UCSD-AML1 (cell line): ENCODE measurements around the gene TFE3.
"Not testable (repeated sequence)": the region's sequence is repeated elsewhere in the genome, so short reads cannot be mapped to it uniquely, and the experiment has no call there.

ENCODE experiments used
- DNase-seq: peaks from one replicate; lab custom pipeline; 2025; ENCODE audit not compliant: unreplicated experiment; lab: John Stamatoyannopoulos, UW

TFE3 gene

DNA sequence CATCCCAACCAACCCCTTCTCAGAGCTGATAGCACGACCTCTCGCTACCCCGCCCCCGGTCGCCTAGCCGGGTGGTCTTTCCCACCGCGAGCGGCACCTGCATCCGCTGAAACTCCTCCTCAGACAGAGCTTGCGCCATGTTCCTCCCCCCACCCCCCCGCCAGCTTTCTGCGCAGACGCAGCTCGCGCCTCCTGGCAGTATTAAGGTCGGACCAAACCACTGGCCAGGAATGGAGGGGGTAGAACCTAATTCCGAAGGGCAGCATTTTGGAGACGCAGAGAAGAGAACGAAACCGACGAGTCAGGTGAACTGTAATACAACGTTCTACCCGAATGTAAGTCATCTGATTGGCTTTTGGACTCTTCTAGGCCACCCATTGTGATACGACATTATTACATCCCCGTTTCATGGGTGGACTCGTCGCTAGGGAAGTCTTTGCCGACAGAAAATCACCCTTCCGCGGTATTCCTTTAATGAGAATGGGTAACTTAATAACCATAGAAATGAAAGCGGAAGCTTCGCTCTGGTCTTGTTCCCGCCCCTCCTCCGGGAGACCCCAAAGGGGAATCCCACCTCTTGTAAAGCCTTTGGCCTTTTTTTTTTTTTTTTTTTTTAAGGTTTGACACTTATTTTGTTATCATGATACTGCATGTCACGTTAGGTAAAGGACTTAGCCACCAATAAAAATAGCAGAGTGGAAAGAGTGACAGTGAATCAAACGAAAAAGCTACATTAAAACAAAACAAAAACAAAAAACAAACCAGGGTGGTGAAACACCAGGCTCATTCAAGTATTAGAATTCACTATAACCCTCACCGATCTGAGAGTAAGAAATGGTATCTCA is 40.8 kb downstream of the TFE3 start, which contains the start of gene GRIPAP1:
GRIPAP1 (minus strand) TSS at position 174 of the 845 bp plus-strand sequence; CDS start at position 139, 35 bp downstream.
- DNase-seq: peak; percentile 74

DNA sequence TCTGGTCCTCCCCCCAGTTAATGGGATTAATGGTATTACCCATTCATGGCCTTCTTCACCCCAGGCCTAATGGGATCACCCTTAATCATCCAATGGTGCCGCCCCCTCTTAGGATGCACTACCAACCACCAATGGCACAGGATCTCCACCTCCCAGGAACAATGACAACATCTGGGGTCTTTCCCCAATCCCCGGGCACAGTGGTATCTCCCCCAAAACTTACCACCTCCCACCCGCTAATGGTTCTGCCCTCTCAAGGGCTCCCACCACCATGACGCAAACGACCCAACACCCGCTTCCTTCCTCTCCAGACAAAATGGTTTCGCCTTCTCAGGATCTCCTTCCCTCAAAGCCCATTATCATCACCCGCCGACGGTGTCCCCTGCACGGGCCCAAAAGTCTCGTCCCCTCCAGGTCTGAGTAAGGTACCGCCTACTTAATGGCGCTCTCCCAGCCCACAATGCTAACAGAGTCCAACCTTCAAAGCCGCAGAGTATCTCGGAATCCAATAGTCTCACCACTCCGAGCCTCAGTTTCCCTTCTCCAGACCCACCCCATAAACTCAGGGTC is 41.6 kb downstream of the TFE3 start:
- peak; percentile 60 for DNase-seq

DNA sequence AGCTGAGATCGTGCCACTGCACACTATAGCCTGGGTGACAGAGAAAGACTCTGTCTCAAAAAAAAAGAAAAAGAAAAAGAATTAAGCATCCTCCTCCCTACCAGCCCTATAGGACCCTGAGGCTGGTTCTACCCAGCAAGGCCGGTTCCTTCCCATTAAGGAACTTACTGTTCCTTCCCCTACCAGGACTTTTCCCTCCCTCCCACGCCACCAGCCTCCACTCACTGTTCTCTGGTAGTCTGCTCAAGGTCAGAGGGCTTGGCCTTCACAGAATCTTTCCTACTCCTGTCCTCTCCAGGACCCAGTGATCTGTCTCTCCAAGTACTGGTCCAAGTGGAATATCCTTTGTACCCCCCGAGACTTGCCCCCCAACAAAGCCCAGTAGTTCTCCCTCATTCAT is 42.5 kb downstream of the TFE3 start:
- DNase-seq: no peak

DNA sequence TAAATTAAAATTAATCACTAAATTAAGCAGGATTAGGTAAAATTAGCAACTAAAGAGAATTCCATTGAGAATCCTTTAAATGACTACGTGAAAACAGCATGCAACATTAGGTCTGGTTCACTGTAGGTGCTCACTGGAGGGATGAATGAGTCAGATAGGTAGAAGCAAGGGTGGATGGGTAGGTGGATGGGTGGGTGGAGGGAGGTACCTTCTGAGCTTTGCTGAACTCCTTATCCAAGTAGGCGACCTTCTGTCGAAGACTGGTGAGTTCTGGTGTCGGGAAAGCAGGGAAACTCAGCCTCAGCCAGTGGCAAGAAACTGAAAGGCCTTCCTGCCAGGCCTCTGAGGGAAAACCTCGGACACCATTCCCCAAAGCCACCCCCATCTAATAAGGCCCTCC is 44.1 kb downstream of the TFE3 start:
- no peak for DNase-seq

DNA sequence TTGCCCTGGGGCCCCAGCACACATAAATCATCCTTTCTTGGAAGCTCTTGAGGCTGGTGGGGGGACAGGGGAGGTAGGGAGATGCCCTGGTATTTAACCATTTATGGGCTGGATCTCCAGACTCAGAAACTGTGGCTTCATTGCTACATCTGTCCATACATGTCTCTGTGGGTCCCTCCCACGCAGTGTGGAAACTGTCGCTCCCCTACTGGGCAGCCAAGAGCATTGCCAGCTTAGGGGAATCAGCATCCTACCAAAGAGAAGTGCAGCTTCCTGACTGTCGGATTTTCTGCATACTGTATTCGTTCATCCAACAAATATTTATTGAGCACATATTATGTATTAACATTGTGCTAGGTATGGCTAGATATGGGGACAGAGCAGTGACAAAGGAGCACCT is 44.8 kb downstream of the TFE3 start:
- no peak for DNase-seq

DNA sequence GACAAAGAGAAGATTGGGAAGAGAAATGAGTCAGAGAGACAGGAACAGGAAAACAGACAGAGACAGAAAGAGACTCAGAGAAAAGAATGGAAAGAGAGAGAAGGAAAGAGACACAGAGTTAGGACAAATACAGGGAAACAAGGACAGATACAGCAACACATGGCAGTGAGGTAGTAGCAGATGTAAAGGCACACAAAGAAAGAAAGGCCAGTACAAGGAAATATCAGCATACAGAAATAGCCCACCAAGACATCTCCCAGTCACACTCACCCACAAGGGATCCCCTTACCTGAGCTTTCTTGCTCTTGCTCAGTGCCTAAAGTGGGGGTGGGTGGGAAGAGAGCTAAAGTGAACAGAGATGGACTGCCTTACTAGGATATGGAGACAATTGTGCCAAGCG is 45.3 kb downstream of the TFE3 start:
- DNase-seq: no peak

DNA sequence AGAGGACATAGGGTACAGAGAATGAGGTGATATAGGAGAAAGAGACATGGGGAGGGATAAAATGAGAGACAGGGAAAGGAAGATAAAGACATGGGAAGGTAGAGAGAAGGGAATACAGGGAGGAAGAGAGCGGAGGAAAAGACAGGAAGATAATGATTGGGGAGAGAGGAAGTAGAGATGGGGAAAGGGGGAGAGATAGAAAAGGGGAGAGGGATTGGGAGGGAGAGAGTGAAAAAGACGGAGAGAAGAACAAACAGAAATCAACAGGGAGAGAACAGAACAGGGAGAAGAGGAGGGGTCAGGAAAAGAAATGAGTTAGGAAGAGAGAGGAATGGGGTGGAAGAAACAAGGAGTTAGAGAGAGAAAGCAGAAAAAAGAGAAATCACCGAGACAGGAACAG is 45.7 kb downstream of the TFE3 start:
- no peak for DNase-seq

DNA sequence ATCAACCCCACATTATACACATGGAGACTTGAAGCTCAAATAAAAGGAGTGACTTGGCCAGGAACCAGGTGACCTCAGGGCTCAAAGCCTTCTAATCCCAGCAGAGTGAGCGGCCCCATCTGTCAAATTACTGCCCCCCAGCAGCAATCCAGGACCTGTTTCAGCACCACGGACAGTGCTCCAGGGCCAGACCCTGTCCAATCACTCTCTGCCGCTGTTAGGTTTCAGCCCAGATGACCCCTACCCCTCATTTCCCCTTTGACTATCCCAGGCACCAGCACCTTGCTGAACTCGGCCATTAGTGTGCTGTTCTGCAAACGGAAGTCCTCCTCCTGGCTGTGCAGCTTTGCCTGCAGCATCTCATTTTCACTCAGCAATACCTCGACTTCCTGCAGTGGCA is 46.2 kb downstream of the TFE3 start:
- no peak for DNase-seq

DNA sequence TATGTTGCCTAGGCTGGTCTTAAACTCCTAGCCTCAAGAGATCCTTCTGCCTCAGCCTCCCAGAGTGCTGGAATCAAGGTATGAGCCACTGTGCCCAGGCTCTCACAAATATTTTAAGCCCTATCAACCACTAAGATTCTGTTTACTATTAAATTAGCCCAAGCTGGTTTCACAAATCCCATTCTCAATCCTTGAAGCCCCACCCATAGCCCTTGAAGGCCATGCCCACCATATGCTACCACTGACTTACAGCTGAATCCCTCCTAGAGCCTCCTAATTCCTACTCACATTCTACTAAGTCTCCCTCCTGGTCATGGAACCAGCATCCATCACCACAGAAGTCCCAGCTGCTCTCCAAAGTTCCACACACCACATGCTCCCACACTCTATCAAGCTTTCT is 50.8 kb downstream of the TFE3 start:
- DNase-seq: no peak

DNA sequence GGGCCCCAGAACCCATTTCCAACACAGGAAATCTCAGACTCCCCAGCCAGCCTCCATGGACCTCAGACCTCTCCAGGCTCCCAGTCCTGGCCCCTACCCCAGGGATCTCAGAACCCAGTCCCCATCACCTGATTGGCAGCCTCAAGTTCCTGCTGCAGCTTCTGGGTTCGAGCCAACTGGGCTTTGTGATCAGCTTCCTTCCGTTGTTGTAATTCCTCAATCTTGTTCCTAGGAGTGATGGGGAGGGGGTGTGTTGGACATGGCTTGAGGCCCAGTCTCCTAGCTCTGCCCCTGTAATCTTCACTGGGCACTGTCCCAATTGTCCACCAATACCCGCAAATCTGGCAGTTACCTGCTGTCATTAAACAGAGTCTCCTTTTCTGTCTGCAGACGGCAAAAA is 53.7 kb downstream of the TFE3 start:
- DNase-seq: no peak

DNA sequence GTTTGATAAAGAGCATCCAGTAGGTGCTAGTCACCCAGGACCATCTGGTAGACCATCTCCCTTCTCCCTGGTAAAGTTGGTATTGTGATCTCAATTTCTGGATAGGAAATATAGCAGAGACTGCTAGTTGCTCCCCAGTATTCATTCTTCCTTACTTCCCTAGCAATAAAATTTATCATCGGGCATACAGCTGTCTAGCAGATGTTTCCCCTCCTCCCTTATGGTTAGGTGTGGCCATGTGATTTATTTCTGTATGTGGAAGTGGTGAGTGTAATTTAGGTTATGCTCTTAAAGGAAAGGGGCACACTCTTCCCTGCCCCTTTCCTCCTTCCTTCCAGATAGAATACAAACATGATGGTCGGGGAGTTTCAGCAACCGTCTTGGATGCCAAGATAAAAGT is 59.3 kb downstream of the TFE3 start:
- no peak for DNase-seq

DNA sequence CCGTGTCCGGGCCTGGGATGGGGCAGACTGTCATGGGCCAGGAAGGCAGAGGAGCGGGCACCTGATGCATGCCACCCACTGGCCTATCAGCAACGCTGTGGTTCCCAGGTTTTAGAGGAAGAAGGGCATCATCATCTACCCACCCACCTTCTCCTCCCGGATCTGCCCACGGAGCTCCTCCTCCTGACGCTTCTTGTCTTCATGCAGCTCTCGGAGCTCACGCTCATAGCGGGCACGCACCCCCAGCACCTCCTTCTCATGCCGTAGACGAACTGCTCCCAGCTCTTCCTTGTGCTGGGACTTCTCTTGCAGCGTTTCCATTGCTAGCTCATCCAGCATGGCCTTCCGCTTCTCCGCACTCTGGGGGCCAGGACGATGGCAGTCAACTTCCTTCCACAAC is 60.1 kb downstream of the TFE3 start:
- DNase-seq: no peak

DNA sequence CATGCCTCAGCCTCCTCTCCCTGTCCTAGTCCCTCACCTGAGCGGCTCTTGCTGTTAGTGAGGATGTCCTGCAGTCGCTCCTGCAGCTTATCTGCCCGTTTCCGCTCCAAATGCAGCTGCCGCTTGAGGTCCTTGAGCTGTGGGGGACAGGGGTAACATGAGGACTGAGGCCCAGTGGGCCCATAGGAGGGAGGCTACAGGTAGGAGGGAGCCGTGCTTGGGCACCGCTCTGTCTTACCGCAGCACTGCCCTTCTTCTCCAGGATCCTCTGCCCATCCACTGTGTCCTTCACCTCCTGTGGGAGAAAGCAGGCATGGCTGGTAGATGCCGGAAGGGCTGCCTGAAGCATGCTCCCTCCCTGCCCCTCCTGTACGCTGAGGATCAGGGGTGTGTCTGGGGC is 62.0 kb downstream of the TFE3 start:
- DNase-seq: no peak

DNA sequence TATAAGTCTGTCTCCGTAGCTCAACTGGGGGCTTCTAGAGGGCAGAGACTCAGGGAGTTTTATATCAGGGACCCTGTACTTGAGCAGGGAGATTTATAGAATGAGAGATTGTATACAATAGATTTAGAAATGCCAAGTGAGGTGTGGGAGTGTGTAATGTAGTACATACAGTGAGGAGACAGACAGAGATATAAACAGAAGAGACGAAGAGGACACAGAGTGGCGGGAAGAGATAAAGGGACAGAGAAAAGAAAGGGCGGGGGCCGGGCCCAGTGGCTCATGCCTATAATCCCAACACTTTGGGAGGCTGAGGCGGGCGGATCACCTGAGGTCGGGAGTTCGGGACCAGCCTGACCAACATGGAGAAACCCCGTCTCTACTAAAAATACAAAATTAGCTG is 62.8 kb downstream of the TFE3 start:
- DNase-seq: not testable (repeated sequence)
